Activated B cell treated with CpG ODN at 0.5 μM for 24 hours (primary cell): Measurements from ENCODE around the gene GINS2. TPM values are rescaled to one million over a fixed set of nuclear protein-coding genes. Genes with fewer than 3 reads are reported as not detected.

Source experiments
- ATAC-seq: fragments of 200-7000 bp; cut with Tn5 transposase; one replicate; pipeline ENCODE4 v1.10.0; 2021; ENCODE audit warnings: low read depth, mild to moderate bottlenecking, moderate library complexity
- CTCF ChIA-PET: fragments of 350-600 bp; sonication (Branson Sonifier 250); formaldehyde crosslinking; loops from one replicate; lab custom pipeline; 2021; ENCODE audit warnings: antibody characterized with exemption; lab: Charles Lee
- POLR2A ChIA-PET: fragments of 350-600 bp; sonication (Branson Sonifier 250); formaldehyde crosslinking; loops from one replicate; lab custom pipeline; 2021; ENCODE audit warnings: antibody characterized with exemption; lab: Charles Lee
- DNase-seq: peaks from one replicate; pipeline ENCODE4 v3.0.0; 2022
- H3K27ac Mint-ChIP-seq: one replicate; pipeline ENCODE4 v1.8.0; 2020; ENCODE audit warnings: mixed read lengths
- H3K27me3 Mint-ChIP-seq: one replicate; pipeline ENCODE4 v1.8.0; 2021; ENCODE audit warnings: mixed read lengths
- H3K36me3 Mint-ChIP-seq: one replicate; pipeline ENCODE4 v1.8.0; 2021; ENCODE audit warnings: low read depth, mixed read lengths
- H3K4me1 Mint-ChIP-seq: one replicate; pipeline ENCODE4 v1.8.0; 2021; ENCODE audit warnings: mixed read lengths
- H3K4me3 Mint-ChIP-seq: one replicate; pipeline ENCODE4 v1.8.0; 2020; ENCODE audit warnings: mild to moderate bottlenecking, mixed read lengths
- H3K9me3 Mint-ChIP-seq: one replicate; pipeline ENCODE4 v1.8.0; 2020; ENCODE audit warnings: mixed read lengths
- intact Hi-C: fragments of 100-400 bp; cut with micrococcal nuclease; formaldehyde crosslinking; loops from one replicate; pipeline ENCODE4 v1.15.1; 2024
- total RNA-seq: library from RNA; stranded (reverse); gene quantifications from 2 replicates; pipeline ENCODE4 v1.2.3, GENCODE V29; 2022
- TF ChIP-seq, protein P1 (sequence below): fragments of 200-600 bp; IDR thresholded peaks from one replicate; pipeline ENCODE4 v1.8.0; 2022; ENCODE audit warnings: antibody characterized with exemption, mild to moderate bottlenecking

The GINS2 gene
- total RNA-seq, 1 donor from 2014 or later, result 6.0 TPM

DNA sequence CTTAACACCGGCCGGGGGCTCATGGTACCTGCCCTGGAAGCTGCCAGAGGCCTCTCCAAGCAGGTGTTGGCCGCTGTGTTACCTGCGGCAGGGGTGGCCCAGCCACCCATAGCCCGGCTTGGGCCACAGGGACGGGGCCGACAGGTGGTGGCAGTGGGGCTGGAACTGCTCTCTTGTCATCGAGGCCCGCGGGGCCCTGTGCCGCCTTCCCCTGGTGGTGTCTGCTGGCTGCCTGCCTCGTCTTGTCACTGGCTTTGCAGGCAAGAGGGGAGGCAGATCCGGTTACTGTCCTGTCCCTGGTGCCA, 48.5 kb downstream of the GINS2 start:
- ATAC-seq, result no peak
- Mint-ChIP-seq H3K4me1 (peaks cover 8% of the 10 kb centered on the region), H3K36me3 (peaks cover 17% of the 10 kb centered on the region), H3K27ac (no peak overlapping the region), H3K27me3 (no peaks in the 10 kb centered on the region), H3K4me3 (no peak overlapping the region), H3K9me3 (no peaks in the 10 kb centered on the region)
- TF ChIP-seq, protein P1, sequence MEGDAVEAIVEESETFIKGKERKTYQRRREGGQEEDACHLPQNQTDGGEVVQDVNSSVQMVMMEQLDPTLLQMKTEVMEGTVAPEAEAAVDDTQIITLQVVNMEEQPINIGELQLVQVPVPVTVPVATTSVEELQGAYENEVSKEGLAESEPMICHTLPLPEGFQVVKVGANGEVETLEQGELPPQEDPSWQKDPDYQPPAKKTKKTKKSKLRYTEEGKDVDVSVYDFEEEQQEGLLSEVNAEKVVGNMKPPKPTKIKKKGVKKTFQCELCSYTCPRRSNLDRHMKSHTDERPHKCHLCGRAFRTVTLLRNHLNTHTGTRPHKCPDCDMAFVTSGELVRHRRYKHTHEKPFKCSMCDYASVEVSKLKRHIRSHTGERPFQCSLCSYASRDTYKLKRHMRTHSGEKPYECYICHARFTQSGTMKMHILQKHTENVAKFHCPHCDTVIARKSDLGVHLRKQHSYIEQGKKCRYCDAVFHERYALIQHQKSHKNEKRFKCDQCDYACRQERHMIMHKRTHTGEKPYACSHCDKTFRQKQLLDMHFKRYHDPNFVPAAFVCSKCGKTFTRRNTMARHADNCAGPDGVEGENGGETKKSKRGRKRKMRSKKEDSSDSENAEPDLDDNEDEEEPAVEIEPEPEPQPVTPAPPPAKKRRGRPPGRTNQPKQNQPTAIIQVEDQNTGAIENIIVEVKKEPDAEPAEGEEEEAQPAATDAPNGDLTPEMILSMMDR, result no peak
- ChIA-PET CTCF (no interaction called here), POLR2A (no interaction called here)
- intact Hi-C loops, result no loop called here
- DNase-seq, result no peak

DNA sequence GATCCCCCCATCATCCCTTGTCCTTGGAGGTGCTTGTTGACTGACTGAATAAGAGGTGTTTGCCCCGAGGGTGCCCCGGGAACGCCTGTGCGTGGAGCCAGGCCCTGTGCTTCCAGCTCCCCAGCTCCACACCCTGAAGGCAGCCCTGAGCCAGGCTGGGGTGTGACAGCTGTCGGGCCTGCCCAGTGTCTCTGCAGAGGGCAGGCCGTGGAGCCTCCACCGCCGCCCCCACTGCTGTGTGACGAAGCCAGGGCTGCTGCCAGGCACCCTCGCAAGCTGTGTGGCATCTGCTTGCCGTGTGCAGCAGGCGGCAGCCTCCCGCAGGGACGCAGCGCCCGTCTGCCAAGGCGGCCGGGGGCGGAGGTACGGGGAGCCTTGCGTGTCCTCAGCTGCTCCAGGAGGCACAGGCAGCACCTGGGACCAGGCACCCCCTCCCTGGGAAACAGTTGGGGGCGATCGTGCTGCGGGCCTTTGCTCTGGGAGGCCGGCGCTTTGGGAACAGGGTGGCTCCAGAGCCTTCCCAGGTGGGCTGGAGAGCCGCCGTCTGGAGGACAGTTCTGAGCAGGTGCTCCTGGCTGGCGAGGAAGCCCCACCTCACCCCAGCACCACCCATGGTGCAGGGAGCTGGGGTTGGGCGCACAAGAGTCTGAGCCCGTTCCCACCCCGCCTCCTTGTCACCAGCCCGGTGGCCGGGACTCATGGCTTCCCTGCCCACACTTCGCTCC, 49.1 kb downstream of the GINS2 start:
- intact Hi-C loops, result no loop called here
- ChIA-PET POLR2A (no interaction called here), CTCF (no interaction called here)
- H3K9me3 Mint-ChIP-seq, result no peaks in the 10 kb centered on the region
- DNase-seq (no peak), ATAC-seq (no peak)
- H3K36me3 Mint-ChIP-seq, result peaks cover 17% of the 10 kb centered on the region
- no peak overlapping the region for H3K27ac Mint-ChIP-seq
- H3K4me1 Mint-ChIP-seq, result peaks cover 5% of the 10 kb centered on the region
- no peaks in the 10 kb centered on the region for H3K27me3 Mint-ChIP-seq
- TF ChIP-seq, protein P1, result no peak
- H3K4me3 Mint-ChIP-seq, result no peak overlapping the region

DNA sequence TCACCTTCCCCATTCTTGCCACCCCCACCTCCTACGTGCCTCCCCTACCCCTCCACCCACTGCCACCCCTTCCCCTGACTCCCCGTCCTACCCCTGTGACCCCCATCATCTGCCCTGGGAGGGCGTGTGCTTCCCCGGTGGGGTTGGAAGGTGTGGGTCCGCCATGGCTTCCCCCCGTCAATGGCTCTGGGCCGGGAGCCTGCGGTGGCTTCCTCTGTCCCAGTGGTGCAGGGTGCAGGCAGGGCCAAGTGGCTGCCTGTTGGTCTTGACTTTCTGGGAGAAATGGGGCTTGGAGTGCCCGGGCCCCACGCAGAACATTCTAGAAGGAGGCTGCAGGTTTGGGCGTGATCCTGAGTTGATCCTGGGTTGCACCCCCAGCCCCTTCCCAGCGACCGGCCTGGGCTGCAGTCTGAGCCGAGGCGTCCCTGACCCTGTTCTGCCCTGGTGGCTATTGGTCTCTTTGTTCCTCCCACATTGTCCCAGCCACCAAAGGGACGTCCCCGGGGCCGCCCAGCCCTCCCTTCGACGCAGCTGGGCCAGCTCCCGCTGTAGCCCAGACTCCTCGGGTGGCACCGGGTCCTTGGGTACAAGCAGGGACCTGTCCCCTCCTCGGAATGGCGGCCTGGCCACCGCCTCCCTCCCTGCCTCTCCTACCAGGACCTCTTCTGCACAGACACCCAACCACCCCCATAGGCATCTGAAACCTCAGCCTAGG, 49.9 kb downstream of the GINS2 start:
- H3K4me3 Mint-ChIP-seq, result no peak overlapping the region
- TF ChIP-seq, protein P1, result no peak
- H3K4me1 Mint-ChIP-seq, result peaks cover 5% of the 10 kb centered on the region
- peaks cover 15% of the 10 kb centered on the region for H3K36me3 Mint-ChIP-seq
- no peaks in the 10 kb centered on the region for H3K27me3 Mint-ChIP-seq
- intact Hi-C loops, result no loop called here
- POLR2A ChIA-PET, result no interaction called here
- CTCF ChIA-PET, result no interaction called here
- DNase-seq (no peak), ATAC-seq (no peak)
- no peaks in the 10 kb centered on the region for H3K9me3 Mint-ChIP-seq
- no peak overlapping the region for H3K27ac Mint-ChIP-seq

DNA sequence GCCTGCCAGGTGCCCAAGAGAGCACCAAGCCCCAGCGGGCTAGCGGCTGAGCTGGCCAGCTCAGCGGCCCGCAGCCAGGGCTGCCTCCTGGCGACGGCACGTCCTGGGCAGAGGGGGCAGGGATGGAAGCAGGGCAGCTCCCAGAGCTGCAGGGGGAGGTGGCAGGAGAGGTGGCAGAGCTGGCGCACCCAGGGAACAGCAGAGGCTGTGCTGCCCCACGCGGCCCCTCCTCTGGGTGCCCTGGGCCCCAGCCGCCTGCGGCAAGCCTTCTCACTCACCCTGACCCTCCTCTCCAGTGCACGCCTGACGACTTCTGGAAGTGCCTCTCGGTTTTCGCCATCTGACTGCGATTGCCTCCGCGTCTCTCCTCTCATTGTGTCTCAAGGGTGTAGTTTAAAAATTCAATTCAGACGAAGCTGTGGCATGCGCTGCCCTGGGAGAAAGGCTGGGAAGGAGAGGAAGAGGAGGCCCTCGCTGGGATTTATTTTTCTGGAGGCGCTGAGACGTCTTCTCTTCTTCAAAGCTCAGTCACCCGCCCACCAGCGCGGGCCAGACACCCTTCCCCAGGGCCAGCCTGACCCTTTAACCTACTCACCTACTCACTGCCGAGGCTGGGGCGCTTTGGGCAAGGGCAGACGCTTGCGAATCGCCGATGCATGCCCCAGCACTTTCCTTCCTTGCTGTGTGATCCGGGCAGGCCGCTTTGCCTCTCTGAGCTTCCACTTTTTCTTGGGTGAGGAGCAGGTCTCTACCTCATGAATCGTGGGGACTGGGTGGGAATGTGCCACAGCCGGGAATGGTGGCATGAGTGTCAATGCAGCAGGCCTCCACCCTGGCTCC, 50.7 kb downstream of the GINS2 start:
- DNase-seq (no peak), ATAC-seq (no peak)
- Mint-ChIP-seq H3K27me3 (no peaks in the 10 kb centered on the region), H3K27ac (no peak overlapping the region), H3K4me1 (peaks cover 4% of the 10 kb centered on the region), H3K4me3 (no peak overlapping the region), H3K36me3 (peaks cover 15% of the 10 kb centered on the region), H3K9me3 (no peaks in the 10 kb centered on the region)
- intact Hi-C loops, result no loop called here
- ChIA-PET CTCF (no interaction called here), POLR2A (no interaction called here)
- TF ChIP-seq, protein P1, result no peak
